Activated gamma-delta T cell treated with Interleukin-2 at 50 U/mL for 16 hours (primary cell): ENCODE data around the gene ALDH1L1.
A peak's percentile ranks its signal among the peaks of the same experiment; 100 is the strongest.

Source experiments
- DNase-seq: peaks from one replicate; pipeline ENCODE4 v3.0.0-alpha.2; 2020

ALDH1L1 gene

DNA sequence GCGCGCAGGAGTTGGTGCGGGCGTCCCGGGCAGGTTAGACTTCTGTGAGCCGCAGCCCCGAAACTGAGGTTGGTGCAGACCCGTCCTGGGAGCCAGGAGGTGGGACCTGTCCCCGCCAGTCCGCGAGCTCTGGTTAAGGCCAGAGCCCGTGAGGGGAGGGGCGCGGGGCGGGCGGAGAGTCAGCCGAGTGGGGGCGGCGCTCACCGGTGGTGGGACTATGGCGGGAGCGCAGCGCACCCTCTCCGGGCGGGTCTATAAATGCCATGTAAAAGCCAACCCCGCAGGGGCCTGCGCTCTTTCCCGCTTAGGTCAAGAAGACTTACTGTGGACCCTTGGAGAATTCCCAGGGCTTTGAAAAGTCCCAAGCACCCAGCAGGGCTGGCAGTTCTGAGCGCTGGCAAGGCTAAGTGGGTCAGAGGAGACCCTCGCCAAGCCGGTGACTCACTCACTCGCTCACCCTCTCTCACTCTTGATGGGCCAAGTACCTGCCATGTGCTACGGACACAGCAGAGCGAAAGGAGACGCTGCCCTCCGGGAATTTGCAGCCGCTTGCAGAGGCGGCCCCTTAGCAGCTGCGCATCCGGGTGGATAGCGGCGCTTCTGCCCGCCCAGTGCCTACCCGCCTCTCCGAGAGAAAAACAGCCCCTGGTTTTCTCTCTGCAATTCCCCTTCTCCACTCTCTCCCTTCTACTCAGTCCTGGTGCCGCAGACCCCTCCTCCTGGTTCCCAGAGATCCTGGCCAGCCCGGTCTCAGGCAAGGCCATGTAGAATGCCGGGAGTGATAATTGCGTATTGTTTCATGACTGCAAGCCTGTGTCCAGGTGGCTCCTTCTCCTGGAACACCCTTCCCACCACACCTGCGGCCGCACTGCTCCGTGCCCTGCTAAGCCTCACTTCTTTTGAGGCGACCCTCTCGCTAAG, at the start of gene ALDH1L1:
ALDH1L1 (minus strand) TSS at position 110 of the 921 bp plus-strand sequence. CDS start 19,607 bp downstream, outside the sequence.
- no peak for DNase-seq

DNA sequence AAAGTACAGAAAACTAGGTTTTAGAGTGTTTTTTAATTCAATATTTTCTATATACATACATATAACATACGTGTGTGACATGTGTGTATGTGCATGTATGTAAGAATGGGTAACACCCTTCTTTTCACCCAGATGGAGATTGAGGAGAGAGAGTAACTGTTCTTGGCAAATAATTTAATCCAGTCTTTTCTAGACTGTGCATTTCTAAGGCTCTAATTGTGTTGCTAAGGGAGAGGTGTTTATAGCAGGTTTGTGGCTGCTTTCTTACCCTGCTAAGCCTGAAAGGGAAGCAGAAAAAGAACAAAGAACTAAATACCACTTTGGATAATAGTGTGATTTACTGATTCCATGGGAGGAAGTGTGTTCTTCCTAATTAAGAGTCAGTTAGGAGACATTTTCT, 46.0 kb upstream of the ALDH1L1 start:
- no peak for DNase-seq

DNA sequence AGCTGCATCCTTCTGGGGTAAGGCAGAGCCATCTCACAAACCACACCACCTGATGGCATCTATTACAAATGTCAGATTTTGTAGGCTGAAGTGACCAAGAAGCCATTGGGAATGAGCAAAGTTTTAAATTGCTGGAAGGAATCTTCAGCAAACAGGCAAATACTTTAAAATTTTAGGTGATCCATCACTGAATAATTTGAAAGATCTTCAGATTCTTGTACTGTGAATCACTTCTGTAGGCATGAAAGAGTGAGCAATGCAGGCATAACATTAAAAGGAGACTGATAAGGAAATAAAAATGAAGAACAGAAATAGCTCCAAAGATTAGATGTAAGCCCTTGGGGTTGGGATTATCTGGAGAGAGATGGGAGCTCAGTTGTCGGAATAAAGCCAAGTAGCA, 36.0 kb upstream of the ALDH1L1 start:
- DNase-seq, result no peak

DNA sequence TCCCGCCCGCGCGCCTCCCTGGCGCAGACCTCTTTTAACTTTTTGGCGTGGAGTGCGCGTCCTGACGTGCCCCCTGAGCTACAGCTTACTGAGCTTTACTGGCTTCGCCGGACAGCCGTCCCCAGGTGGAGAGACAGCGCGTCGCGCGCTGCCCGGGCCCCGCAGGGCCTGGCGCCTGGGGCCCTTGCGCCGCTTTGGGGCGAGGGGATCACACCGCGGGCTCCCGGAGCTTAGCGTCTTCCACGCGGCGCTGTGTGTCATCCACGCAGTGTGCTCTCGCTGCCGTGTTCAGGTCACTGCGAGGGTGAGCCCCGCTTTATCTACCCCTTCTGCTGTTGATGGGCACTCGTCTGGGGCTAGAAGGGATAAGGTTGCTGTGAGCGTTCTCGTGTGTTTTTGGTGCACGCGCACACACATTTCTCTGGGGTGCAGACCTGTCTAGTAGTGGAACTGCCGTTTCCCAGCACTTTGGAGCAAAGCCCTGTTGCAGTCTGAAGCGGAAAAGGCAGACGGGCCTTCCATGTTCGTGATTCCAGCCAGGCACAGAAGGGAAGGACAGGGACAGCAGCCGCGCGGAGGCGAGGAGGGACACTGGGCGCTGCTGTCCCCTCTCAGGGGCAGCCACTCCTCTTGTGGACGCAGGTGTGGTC, 33.1 kb upstream of the ALDH1L1 start:
- DNase-seq, result no peak

DNA sequence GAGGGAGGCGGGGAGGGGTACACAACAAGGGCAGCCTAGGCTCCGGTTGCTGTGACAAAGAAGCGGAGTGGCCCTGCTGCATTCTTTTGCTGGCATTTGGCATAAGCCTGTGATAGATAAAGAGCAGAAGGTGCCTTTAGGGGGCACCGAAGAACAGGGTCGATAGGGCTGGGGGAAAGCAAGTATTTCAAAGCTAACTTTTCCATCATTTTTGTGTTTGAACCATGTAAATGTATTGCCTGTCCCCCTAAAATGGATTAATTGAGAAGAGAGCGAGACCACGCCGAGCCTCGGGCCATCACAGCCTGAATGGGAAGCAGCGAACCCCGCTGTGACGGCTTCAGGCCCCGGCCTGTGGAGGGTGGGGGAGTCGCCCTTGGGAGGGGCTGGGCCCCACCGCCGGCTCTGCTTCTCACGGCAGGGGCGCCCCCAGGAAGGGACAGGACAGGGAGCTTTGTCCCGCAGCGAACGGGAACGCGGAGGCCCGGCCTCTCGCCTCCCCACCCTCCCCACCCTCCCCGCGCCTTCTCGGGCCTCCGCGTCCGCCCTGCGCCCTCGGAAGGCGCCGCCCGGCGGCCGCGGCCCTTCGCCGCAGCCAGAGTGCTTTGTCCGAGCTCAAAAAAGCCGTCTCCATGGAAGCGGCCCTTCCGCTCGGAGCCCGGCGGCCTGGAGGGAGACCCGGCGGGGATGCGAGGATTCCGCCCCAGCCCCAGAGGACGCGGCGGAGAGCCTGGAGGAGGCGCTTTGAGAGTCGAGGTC, 32.4 kb upstream of the ALDH1L1 start:
- DNase-seq, result no peak

DNA sequence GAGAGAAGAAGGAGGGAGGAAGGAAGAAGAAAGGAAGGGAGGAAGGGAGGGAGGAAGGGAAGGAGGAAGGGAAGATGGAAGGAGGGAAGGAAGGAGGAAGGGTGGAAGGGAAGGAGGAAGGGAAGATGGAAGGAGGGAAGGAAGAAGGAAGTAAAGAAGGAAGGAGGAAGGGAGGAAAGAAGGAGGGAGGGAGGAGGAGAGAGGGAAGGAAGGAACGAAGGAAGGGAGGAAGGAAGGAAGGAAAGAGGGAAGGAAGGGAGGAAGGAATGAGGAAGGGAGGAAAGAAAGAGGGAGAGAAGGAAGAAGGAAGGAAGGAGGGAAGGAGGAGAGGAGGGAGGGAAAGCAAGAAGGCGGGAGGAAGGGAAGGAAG, 31.8 kb upstream of the ALDH1L1 start:
- DNase-seq, result no peak

DNA sequence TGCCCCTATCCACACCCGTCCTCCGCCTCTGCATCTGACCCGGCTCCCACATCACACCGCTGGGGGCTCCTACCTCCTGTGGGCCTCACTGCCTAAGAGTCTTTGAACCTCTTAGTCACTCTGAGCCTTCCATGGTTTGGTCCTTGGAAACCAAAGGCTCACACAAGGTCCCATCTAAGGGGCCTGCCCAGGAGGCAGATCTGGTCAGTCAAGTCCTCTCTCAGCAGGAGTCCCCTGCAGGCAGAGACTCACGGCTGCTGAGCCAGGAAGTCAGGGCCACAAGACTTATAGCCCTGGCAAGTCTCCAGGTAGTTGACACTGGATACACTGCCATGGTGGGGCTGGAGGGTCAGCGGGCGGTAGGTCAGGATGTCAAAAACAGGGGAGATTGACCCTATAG, 31.2 kb upstream of the ALDH1L1 start:
- no peak for DNase-seq

DNA sequence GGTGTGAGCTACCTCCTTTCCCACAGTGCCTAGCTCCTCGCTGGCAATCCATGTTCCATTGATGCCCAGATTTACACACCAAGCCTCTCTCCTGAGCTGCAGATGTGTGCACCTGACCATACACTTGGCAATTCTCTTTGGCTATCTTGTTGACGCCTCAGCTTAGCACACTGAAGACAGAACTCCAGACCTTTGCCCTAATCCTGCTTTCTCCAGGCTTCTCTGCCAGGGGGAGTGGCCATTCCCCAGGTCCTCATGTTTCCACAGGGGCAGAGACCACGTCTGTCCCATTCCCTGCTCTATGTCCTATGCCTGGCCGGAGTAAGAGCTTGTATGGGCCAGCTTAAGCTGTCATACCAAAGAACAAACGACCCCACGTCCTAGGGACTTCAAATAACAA, 30.2 kb upstream of the ALDH1L1 start:
- DNase-seq, result no peak

DNA sequence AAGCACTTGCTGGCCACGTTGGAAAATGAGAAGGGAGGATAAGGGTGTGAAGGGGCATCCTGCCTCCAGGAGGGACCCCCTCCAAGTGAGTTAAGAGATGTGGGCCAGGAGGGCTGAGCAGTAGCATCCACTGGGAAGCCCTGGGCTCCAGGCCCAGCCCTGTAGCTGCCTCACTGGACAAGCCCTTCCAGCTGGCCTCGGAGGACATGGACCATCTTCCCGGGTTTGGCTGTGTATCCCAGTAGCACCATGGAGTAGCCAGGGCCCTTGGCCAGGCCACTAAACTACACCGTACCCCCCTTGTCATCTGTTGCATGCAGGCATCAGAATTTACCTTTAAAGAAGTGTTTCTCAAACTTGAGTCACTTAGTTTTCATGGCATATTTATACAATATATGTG, 29.4 kb upstream of the ALDH1L1 start:
- DNase-seq, result no peak

DNA sequence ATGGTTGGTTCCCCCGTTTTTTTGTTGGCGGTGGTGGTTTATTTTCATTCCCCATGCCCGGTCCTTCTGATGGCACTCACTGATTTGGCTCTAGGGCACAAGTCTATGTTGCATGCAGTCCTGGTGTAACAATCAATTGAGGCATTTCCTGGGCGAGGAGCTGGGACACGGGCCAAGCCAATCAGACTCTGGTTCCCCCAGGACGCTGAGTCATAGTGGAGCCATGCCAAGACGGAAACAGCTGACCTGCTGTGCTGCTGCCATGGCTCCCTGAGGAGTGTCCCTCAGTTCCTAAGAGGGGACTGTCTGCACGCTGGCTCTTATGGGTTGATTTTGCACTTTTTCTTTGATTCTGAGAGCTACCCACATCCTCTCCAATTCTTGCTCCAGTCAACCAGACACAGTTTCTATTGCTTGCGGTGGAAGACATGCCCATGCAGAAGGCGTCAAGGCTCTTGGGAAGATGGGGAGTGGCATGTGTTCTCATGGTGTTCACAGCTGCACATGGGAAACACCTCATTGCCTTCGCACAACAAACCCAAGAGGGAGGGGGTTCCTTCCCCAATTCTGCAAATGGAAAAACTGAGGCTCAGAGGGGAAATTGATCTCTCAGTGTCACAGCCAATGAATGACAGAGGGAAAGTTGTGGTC, 28.3 kb upstream of the ALDH1L1 start:
- DNase-seq, result no peak

DNA sequence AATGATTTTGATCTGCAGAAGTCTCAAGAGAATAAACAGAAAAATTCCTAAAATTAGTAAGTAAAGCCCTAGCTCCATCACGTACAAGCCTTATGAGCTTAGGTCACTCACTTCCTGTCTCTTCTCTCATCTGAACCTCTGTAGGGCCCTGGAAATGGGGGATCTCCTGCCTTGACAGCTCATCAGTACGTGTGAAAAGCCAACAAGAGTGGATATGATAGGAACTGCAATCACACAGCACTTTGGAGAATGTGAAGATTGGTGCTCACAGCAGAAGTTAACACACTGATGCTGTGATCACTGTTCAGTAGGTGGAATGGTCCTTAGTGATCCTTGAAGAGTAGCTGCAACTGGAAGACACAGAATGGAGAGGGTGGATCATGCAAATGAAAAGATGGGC, 27.8 kb upstream of the ALDH1L1 start:
- no peak for DNase-seq

DNA sequence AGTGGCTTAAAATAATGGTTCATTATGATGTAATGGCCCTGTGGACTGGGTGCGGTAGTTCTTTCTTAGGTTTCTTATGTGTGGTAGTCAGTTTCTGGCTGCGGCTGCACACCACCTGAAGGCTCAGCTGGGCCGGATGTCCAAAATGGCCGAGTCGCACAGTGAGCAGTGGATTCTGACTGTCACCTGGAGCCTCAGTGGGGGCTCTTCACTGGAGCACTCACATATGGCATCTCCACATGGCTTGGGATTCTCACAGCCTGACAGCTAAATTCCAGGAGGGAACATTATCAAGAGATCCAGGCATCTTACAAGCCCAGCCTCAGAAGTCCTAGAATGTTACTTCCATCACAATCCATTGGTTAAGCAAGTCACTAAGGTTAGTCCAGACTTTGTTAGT, 26.8 kb upstream of the ALDH1L1 start:
- no peak for DNase-seq

DNA sequence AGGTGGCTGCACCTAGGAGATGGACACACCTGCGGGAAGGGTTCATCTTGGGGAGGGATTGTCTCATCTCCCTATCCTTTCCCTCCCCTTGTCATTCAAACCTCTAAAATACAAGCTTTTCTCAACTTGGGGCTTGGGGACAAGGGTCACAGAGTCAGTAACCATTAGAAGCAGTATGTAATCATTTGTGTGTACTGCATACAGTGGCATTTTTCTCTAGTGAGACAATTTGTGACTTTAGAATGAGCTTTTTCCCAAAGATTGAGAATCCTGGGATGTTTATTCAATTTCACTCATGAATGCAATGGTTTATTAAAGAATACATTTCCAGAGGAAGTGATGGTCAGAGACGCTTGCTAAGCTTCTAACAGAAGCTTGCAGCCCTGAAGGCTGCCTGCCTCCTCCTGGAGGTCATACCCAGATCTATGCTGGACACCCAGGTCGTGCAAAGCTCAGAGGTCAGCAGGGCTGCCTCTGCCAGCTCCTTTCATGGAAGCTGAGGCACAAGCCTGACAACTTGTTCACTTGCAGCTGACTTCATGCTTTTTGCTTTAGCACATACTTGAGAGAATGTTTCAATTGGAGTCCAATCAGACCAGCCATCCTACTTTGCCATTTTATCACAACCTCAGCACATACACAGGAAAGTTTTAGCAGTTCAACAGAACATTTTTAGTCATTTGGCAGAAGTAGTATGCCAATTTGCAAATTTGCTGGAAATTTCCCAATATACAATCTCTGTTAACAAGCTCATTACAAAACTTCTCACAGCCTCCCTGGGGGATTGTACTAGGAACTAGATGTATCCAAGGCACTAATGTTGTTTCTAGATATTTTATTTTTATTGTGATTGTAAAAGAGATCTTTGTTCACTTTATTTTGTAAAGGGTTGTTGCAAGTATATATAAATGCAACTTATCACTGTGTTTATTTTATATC, 25.6 kb upstream of the ALDH1L1 start:
- DNase-seq, result no peak

DNA sequence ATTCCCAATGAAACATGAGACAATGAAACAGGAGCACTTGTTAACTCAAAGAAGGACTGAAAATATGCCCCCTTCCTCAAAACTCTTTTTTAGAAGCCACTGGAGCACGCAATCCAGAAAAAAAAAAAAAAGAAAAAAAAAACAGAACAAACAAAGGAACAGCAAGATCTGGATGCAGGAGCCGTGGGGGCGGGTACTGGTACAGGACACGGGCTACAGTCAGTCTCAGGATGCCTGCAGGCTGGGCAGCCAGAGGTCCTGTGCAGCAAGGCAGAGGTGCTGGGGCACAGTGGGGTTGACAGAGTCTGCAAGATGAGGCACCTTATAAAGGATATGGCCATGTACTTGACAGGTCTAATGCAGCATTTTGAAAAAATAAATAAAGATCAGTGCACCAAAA, 22.3 kb upstream of the ALDH1L1 start:
- no peak for DNase-seq

DNA sequence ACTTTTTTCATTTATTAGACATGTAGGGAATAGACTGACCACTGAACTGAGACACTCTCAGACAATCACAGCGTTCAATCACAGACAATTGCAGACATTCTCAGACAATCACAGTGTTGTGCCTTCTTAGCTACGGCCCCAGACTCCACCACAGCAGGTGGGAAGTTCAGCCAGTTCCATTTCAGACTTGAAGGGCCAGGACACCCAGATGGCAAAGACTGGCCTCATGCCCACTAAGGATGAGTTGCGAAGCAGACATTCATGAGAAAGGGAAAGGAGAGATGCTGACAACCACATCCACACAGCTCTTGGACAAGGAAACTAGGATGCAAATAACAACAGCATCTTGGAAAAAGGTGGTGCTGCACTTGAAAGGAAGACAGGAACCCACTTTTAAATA, 21.9 kb upstream of the ALDH1L1 start:
- DNase-seq, result no peak

DNA sequence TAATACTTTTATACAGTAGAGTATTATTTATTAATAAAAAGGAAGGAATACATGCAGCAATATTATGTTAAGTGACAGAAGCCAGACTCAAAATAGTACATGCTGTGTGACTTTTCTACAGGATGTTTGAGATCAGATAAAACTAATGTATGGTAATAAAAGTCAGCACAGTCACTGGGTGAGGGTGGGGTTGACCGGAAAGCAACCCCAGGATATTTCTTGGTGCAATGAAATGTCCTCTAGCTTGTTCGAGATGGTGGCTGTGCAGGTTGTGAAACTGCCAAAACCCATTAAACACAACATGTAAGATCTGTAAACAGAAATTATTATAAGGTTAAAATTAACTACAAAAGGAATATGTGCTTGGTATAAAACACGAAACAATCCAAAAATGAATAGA, 20.8 kb upstream of the ALDH1L1 start:
- no peak for DNase-seq

DNA sequence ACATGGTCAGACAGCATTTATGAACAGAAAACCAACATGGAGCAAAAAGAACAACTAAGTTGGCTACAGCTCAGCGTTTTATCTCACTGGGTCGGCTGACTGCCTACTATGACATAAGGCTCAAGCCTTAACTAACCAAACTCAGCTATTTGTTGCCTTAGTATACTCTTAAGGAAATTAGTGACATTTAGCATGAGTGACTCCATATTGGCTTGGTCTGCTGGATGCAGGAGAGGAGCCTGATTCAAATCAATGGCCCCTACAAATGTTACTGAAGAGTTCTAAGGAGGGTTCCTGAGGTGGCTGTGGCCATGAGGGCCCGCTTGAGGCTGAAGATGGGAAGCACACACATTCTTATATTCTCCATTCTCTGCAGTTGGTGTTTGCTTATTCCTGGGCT, 20.1 kb upstream of the ALDH1L1 start:
- DNase-seq, result no peak

DNA sequence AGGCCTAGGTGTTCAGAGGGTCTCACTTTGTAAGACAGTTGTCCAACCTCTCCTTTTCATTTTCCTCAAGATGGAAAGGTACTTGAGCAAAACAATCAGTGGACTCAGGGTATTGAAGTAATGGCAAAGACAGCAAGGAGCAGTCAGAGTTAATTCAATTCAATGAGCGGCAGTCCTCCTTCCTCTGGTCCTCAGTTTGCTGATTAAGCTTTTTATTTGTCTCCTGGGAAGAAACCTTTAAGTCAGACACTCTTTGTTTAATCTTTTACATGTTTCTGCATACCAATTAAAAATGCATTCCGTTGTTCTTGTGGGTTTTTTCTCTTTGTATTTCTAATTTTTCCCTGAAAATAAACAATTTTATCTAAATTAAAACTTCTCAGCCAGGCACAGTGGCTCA, 18.9 kb upstream of the ALDH1L1 start:
- no peak for DNase-seq

DNA sequence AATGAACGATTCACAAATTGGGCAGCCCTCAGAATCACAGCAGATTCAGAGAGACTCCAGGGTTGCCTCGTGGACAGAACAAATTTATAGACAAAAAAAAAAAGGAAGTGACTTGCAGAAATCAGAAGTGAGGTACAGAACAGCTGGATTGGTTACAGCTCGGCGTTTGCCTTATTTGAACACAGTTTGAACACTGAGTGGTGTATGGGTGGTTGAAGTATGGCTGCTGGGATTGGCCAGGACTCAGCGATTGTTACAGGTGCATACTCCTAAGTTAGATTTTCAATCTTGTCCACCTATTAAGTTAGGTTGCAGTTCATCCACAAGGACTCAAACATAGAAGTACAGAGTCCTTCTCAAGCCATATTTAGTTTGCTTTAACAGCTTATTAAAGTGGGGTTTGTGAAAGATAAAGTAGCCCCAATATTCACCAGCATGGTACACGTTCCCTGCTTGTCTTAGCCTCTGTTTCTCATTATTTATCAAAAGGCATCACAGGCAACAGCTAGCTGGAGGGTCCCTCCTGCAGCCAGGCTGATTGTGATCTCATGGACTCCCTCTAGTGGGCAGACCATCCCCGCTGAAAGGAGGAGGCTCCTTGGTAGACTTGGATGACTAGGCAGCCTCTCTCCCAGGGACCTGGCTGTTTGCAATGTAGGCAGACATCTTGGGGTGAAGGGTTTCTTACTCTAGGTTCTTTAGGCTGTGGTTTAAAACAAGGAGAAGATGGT, 17.6 kb upstream of the ALDH1L1 start:
- DNase-seq, result peak; percentile 32

DNA sequence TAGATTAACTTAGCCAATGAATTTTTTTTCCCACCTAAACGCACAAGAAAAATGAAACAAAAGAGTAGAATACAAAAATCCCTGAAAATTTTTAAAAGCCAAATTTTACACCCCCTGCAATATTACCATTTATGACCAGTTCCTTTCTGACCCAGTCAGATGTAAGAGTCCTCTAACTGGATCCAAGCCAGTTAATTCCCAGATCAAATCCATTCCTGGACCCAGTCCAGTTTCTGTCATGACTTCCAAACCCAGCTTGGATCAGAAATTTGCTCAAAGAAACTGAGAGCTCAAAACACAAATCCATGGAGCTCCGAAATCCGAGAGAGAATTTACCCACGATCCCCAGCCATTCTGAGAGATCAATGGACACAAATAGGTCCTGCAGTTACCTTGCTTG, 17.0 kb upstream of the ALDH1L1 start:
- DNase-seq, result no peak

DNA sequence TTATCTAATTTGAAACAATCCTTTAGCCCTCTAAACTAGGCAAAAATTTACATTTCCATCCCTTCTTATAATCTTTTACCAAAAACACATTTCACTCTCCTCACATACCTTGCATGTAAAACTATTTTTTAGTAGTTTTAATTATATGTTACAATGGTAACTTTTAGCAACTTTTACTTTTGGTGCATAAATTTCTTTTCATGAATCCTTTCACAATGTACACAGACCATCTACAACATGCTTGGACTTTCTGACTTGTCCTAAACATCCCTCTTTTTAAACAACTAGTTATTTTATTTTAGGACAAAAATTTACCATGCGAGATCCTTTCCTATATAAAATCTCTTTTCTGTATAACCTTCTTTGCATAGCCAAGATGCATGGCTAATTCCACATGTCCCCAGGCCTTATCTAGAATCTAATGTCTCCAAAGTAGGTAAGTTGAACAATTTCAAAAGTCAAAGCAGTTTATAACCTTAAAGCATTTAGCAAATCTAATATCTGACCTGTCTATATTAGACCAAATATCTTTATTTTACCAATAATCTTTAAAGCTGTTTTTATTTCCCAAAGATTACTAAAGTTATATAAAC, 14.4 kb upstream of the ALDH1L1 start:
- no peak for DNase-seq
